Caco-2 (cell line): ENCODE results near the gene DNAJB13. TPM values are rescaled to one million over a fixed set of nuclear protein-coding genes. Genes with fewer than 3 reads are reported as not detected.

Experiments
- BruUV-seq: library from RNA; stranded (reverse); fragments of 400-500 nt; replicated peaks from 2 replicates; lab custom pipeline; 2021; lab: Mats Ljungman, UMichigan
- CTCF ChIA-PET: fragments of 300-600 bp; sonication (Branson Sonifier 250); formaldehyde crosslinking; loops from one replicate; lab custom pipeline; 2022; ENCODE audit warnings: antibody characterized with exemption; lab: Charles Lee
- POLR2A ChIA-PET: fragments of 300-600 bp; sonication (Branson Sonifier 250); formaldehyde crosslinking; loops from one replicate; lab custom pipeline; 2022; ENCODE audit warnings: antibody characterized with exemption; lab: Charles Lee
- DNase-seq, 2 experiments: peaks; one replicate each; pipeline versions ENCODE4 v3.0.0 to v3.0.0-alpha.2; 2020 to 2022
- H3K27me3 ChIP-seq: replicated peaks from 2 replicates; pipeline ENCODE4 v1.6.0; 2011; ENCODE audit warnings: low read length; ENCODE audit not compliant: control insufficient read depth, insufficient read depth
- H3K36me3 ChIP-seq: 2 replicates; pipeline ENCODE4 v1.5.1; 2011; ENCODE audit warnings: low read length; ENCODE audit not compliant: control insufficient read depth, insufficient read depth
- H3K4me1 ChIP-seq: fragments of 250-450 bp; sonication (Bioruptor Pico); 2 replicates; pipeline ENCODE4 v1.5.1; 2020; ENCODE audit warnings: mild to moderate bottlenecking
- H3K4me3 ChIP-seq: 2 replicates; pipeline ENCODE4 v1.5.1; 2011; ENCODE audit warnings: low read depth, mild to moderate bottlenecking, control low read depth, low read length
- H3K9me3 ChIP-seq: fragments of 250-450 bp; sonication (Bioruptor Pico); 2 replicates; pipeline ENCODE4 v1.5.1; 2020; ENCODE audit warnings: mild to moderate bottlenecking, moderate library complexity
- H3K27ac Mint-ChIP-seq: one replicate; pipeline ENCODE4 v1.8.0; 2022; ENCODE audit warnings: mixed read lengths; ENCODE audit not compliant: unreplicated experiment
- H3K27me3 Mint-ChIP-seq: one replicate; pipeline ENCODE4 v1.8.0; 2022; ENCODE audit warnings: mixed read lengths; ENCODE audit not compliant: insufficient read depth, unreplicated experiment
- H3K36me3 Mint-ChIP-seq: one replicate; pipeline ENCODE4 v1.8.0; 2022; ENCODE audit warnings: mild to moderate bottlenecking, mixed read lengths; ENCODE audit not compliant: insufficient read depth, unreplicated experiment
- H3K4me1 Mint-ChIP-seq: one replicate; pipeline ENCODE4 v1.8.0; 2022; ENCODE audit warnings: low read depth, mixed read lengths; ENCODE audit not compliant: unreplicated experiment
- H3K4me3 Mint-ChIP-seq: one replicate; pipeline ENCODE4 v1.8.0; 2022; ENCODE audit warnings: mild to moderate bottlenecking, moderate library complexity, mixed read lengths; ENCODE audit not compliant: unreplicated experiment
- H3K9me3 Mint-ChIP-seq: one replicate; pipeline ENCODE4 v1.8.0; 2022; ENCODE audit warnings: mixed read lengths; ENCODE audit not compliant: unreplicated experiment
- intact Hi-C: fragments of 100-400 bp; cut with micrococcal nuclease; formaldehyde crosslinking; loops from one replicate; pipeline ENCODE4 v1.10.0; 2022; ENCODE audit not compliant: unreplicated experiment
- total RNA-seq: library from RNA; stranded (reverse); gene quantifications from 2 replicates; pipeline ENCODE4 v1.2.3, GENCODE V29; 2022
- TF ChIP-seq, protein P1 (sequence below), 2 experiments: fragments of 200-600 bp in 1 of 2; IDR thresholded peaks; 1 replicate in 1 of 2; 2 replicates in 1 of 2; pipeline versions ENCODE4 v1.5.1 to v1.8.0; 2011 to 2022; ENCODE audit warnings: antibody characterized with exemption in 1 of 2, control low read depth in 1 of 2, inconsistent platforms in 1 of 2, low read depth in 1 of 2, low read length in 1 of 2, mild to moderate bottlenecking in 1 of 2, moderate library complexity in 1 of 2; ENCODE audit not compliant: insufficient read depth in 1 of 2, severe bottlenecking in 1 of 2, unreplicated experiment in 1 of 2

Gene DNAJB13
- total RNA-seq, 1 experiment from 2014 or later, result 0.52 TPM

DNA sequence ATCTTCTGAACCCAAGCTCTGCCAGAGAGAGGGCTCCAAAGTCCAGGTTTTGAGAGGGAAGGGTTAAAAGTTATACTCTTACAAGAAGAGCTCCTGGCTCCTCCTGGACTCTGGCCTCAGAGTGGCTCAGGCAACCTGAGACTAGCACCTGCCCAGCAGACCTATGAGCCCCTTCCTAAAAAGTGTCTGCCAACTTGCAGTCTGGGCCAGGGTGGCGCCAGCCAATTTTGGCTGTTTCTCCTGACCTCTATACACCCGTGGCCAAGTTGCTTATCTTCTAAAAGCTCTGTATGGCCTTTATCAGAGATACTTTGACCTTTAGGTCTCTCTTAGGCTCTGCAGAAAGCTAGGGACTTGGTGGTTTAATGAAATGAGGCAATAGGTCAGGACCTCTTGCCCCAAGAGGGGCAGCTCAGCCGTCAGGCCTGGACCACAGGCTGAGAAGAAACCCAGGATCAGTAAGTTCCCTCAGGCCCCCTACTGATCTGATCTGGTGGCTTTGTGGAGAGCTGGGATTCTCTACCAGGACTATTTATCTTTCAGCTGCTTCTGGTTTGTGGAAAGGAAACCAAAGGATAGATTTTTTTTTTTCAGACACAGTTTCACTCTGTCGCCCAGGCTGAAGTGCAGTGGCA is 68.4 kb downstream of the DNAJB13 start:
- no TSS peak for BruUV-seq
- CTCF ChIA-PET, result interaction anchor here (0.6 to 1.9 kb wide), 3 partner anchors 15 to 684 kb away, joined by 3 to 5 read pairs (median 4); no protein-coding TSS in a partner anchor
- TF ChIP-seq, protein P1, sequence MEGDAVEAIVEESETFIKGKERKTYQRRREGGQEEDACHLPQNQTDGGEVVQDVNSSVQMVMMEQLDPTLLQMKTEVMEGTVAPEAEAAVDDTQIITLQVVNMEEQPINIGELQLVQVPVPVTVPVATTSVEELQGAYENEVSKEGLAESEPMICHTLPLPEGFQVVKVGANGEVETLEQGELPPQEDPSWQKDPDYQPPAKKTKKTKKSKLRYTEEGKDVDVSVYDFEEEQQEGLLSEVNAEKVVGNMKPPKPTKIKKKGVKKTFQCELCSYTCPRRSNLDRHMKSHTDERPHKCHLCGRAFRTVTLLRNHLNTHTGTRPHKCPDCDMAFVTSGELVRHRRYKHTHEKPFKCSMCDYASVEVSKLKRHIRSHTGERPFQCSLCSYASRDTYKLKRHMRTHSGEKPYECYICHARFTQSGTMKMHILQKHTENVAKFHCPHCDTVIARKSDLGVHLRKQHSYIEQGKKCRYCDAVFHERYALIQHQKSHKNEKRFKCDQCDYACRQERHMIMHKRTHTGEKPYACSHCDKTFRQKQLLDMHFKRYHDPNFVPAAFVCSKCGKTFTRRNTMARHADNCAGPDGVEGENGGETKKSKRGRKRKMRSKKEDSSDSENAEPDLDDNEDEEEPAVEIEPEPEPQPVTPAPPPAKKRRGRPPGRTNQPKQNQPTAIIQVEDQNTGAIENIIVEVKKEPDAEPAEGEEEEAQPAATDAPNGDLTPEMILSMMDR (IDR thresholded peaks at IDR 0.05; ENCODE audit: insufficient read depth in 1 of 2, low read depth in 1 of 2, low read length in 1 of 2, severe bottlenecking in 1 of 2, unreplicated experiment in 1 of 2), result no peak
- no peaks in the 10 kb centered on the region for H3K9me3 ChIP-seq
- POLR2A ChIA-PET, result interaction anchor here (0.9 to 1.5 kb wide), 2 partner anchors 35 to 37 kb away, joined by 5 read pairs; partner anchors contain the start of gene UCP2
- peaks cover 31% of the 10 kb centered on the region for H3K4me1 ChIP-seq
- no peaks in the 10 kb centered on the region for H3K27me3 ChIP-seq
- Mint-ChIP-seq H3K36me3 (peaks cover 5% of the 10 kb centered on the region), H3K4me3 (no peak overlapping the region), H3K27me3 (no peaks in the 10 kb centered on the region), H3K27ac (peak overlapping the region; percentile 9), H3K4me1 (peaks cover 10% of the 10 kb centered on the region), H3K9me3 (no peaks in the 10 kb centered on the region)
- H3K36me3 ChIP-seq, result no peaks in the 10 kb centered on the region
- no peak overlapping the region for H3K4me3 ChIP-seq
- intact Hi-C loops, result loop anchor here (1.0 kb wide), 1 partner anchor 50 kb away; no protein-coding TSS in a partner anchor
- peak in 1 of 2 experiments; percentile 30 for DNase-seq

DNA sequence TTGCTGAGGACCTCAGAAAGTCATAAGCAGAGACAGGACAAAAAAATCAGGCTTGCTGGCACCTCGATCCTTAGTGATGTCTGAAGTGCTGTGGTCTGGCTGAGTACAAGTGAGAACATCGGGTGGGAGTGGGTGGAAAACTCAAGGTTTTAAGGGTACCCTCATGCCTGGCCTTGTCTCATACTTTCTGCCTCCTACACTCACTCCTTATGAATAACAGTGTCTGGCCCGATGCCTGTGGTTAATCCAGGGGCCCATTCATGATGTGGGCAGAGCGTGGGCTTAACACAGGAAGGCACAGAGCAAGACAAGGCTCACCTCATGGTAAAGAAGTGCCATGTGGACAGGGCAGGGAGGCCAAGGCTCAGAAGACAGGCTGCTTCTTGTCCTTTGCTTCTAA is 69.0 kb downstream of the DNAJB13 start:
- Histone ChIP-seq H3K4me3 (no peak overlapping the region), H3K9me3 (no peaks in the 10 kb centered on the region), H3K4me1 (peaks cover 33% of the 10 kb centered on the region), H3K36me3 (no peaks in the 10 kb centered on the region), H3K27me3 (no peaks in the 10 kb centered on the region)
- CTCF ChIA-PET, result interaction anchor here (1.9 kb wide), 1 partner anchor 15 kb away, joined by 5 read pairs; no protein-coding TSS in a partner anchor
- H3K9me3 Mint-ChIP-seq, result no peaks in the 10 kb centered on the region
- TF ChIP-seq, protein P1 (IDR thresholded peaks at IDR 0.05; ENCODE audit: insufficient read depth in 1 of 2, low read depth in 1 of 2, low read length in 1 of 2, severe bottlenecking in 1 of 2, unreplicated experiment in 1 of 2), result no peak
- H3K27ac Mint-ChIP-seq, result no peak overlapping the region
- H3K36me3 Mint-ChIP-seq, result peaks cover 5% of the 10 kb centered on the region
- peaks cover 10% of the 10 kb centered on the region for H3K4me1 Mint-ChIP-seq
- DNase-seq, result no peak
- intact Hi-C loops, result loop anchor here (1.0 kb wide), 1 partner anchor 49 kb away; no protein-coding TSS in a partner anchor
- no TSS peak for BruUV-seq
- H3K4me3 Mint-ChIP-seq, result no peak overlapping the region
- POLR2A ChIA-PET, result interaction anchor here (0.9 to 1.5 kb wide), 2 partner anchors 36 to 37 kb away, joined by 5 read pairs; partner anchors contain the start of gene UCP2
- H3K27me3 Mint-ChIP-seq, result no peaks in the 10 kb centered on the region

Other genes starting within 250 kb of the DNAJB13 start
- gene RAB6A, start 190.0 kb upstream of the DNAJB13 start, total RNA-seq, result 210 and 227 TPM in 2 replicates
- 111 and 113 TPM in 2 replicates for gene MRPL48, start 163.2 kb upstream of the DNAJB13 start, total RNA-seq
- gene COA4, start 74.2 kb upstream of the DNAJB13 start, total RNA-seq, result 127 and 137 TPM in 2 replicates
- 51.6 and 53.4 TPM in 2 replicates for gene PAAF1, start 74.0 kb upstream of the DNAJB13 start, total RNA-seq
- 100 and 144 TPM in 2 replicates for gene UCP2, start 31.8 kb downstream of the DNAJB13 start, total RNA-seq
- gene UCP3, start 58.1 kb downstream of the DNAJB13 start, total RNA-seq, result 0.84 and 1.2 TPM in 2 replicates
- gene C2CD3, start 220.0 kb downstream of the DNAJB13 start, total RNA-seq, result 47.0 and 47.5 TPM in 2 replicates
- gene PPME1, start 220.3 kb downstream of the DNAJB13 start, total RNA-seq, result 109 and 114 TPM in 2 replicates